OCI-LY1 (cell line): ENCODE results near the gene UTP4.

Experiments
- H2AFZ ChIP-seq: fragments of 200-600 bp; sonication (generic), shearing (Covaris generic); 2 replicates; pipeline ENCODE4 v1.6.0; 2014; ENCODE audit warnings: antibody characterized with exemption, mild to moderate bottlenecking, low read length
- H3F3A ChIP-seq: fragments of 200-600 bp; sonication (generic), shearing (Covaris generic); 2 replicates; pipeline ENCODE4 v1.6.0; 2014; ENCODE audit warnings: mild to moderate bottlenecking, antibody characterized with exemption, low read length, moderate library complexity; ENCODE audit not compliant: insufficient read depth
- H3K27ac ChIP-seq: fragments of 200-600 bp; sonication (generic); 2 replicates; pipeline ENCODE4 v1.5.1; 2014; ENCODE audit warnings: low read length, mixed run types, mild to moderate bottlenecking, low read depth; ENCODE audit not compliant: poor library complexity, severe bottlenecking
- H3K27me3 ChIP-seq: fragments of 200-600 bp; sonication (generic); 2 replicates; pipeline ENCODE4 v1.6.0; 2014; ENCODE audit warnings: antibody characterized with exemption, mild to moderate bottlenecking, low read length, moderate library complexity; ENCODE audit not compliant: insufficient read depth
- H3K36me3 ChIP-seq: fragments of 200-600 bp; sonication (generic); 2 replicates; pipeline ENCODE4 v1.6.1; 2014; ENCODE audit warnings: mild to moderate bottlenecking, antibody characterized with exemption, low read length, moderate library complexity, mixed read lengths; ENCODE audit not compliant: insufficient read depth
- H3K4me1 ChIP-seq: fragments of 200-600 bp; sonication (generic); 2 replicates; pipeline ENCODE4 v1.5.1; 2014; ENCODE audit warnings: mild to moderate bottlenecking, low read length, moderate library complexity; ENCODE audit not compliant: insufficient read depth, severe bottlenecking
- H3K4me2 ChIP-seq: fragments of 200-600 bp; sonication (generic), shearing (Covaris generic); 2 replicates; pipeline ENCODE4 v1.6.1; 2014; ENCODE audit warnings: low read length
- H3K4me3 ChIP-seq: fragments of 200-600 bp; sonication (generic); 2 replicates; pipeline ENCODE4 v1.5.1; 2014; ENCODE audit warnings: low read length, low read depth, mild to moderate bottlenecking, mixed read lengths; ENCODE audit not compliant: poor library complexity, severe bottlenecking
- H3K79me2 ChIP-seq: fragments of 200-600 bp; shearing (Covaris generic); 2 replicates; pipeline ENCODE4 v1.6.1; 2016; ENCODE audit warnings: mixed run types, low read length, mixed read lengths; ENCODE audit not compliant: insufficient read depth
- H3K9ac ChIP-seq: fragments of 200-600 bp; sonication (generic), shearing (Covaris generic); 2 replicates; pipeline ENCODE4 v1.6.1; 2014; ENCODE audit warnings: mild to moderate bottlenecking, low read length, mixed read lengths
- H3K9me2 ChIP-seq: fragments of 200-600 bp; sonication (generic), shearing (Covaris generic); 2 replicates; pipeline ENCODE4 v1.6.1; 2014; ENCODE audit warnings: low read depth, mild to moderate bottlenecking, low read length, mixed read lengths
- H3K9me3 ChIP-seq: fragments of 200-600 bp; shearing (Covaris generic); 2 replicates; pipeline ENCODE4 v1.6.1; 2014; ENCODE audit warnings: low read length, mixed read lengths
- H4K20me1 ChIP-seq: fragments of 200-600 bp; sonication (generic), shearing (Covaris generic); 2 replicates; pipeline ENCODE4 v1.6.0; 2016; ENCODE audit warnings: mild to moderate bottlenecking, low read length; ENCODE audit not compliant: insufficient read depth
- EZH2 ChIP-seq: fragments of 200-600 bp; sonication (generic), shearing (Covaris generic); IDR thresholded peaks from 2 replicates; pipeline ENCODE4 v1.8.0; 2017; ENCODE audit warnings: borderline replicate concordance, mixed run types, mild to moderate bottlenecking, antibody characterized with exemption, low read length, moderate library complexity, mixed read lengths
- TF ChIP-seq, protein P1 (sequence below): fragments of 200-600 bp; sonication (generic), shearing (Covaris generic); IDR thresholded peaks from 2 replicates; pipeline ENCODE4 v1.5.1; 2017; ENCODE audit warnings: mild to moderate bottlenecking, antibody characterized with exemption, low read length, moderate library complexity, mixed read lengths

The UTP4 gene

DNA sequence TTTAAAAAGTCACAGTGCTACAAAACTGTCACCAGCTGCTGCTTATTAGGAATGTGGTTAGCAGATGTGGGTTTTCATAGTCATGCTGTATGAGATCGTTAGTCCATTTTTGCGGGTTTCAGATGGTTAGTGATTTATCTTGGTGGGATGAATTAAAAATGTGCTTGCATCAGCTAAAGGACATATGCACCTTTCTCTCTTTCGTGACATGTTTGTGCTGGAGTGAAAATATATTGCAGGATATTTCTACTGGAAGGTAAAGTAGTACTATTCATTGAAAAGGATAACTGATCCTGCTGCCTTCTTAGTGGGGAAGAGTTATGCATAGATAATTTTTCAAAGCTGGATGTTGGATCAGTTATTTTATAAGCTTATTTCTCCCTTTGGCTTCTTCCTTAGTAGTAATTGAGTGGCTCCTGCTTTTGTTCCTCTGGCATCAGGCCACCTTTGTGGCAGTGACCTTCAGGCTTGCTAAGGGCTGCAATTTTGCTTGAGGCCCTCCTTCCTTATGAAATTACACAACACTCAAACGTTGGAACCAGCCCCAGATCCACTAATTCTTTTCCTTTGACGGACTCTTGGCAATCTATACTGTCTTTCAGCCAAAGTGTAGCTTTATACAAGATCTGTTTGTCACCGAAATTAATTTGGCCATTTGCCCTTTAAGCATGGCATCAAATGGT is 47.0 kb downstream of the UTP4 start:
- Histone ChIP-seq H2AFZ (no peak overlapping the region), H4K20me1 (no peaks in the 10 kb centered on the region), H3K9ac (no peak overlapping the region), H3K9me2 (no peaks in the 10 kb centered on the region), H3K36me3 (no peaks in the 10 kb centered on the region), H3K79me2 (no peaks in the 10 kb centered on the region), H3K27ac (no peak overlapping the region), H3K27me3 (no peaks in the 10 kb centered on the region), H3K9me3 (no peaks in the 10 kb centered on the region), H3K4me2 (no peak overlapping the region), H3F3A (no peaks in the 10 kb centered on the region), H3K4me1 (peaks cover 10% of the 10 kb centered on the region), H3K4me3 (no peak overlapping the region)
- TF ChIP-seq EZH2, result no peak
- TF ChIP-seq, protein P1, sequence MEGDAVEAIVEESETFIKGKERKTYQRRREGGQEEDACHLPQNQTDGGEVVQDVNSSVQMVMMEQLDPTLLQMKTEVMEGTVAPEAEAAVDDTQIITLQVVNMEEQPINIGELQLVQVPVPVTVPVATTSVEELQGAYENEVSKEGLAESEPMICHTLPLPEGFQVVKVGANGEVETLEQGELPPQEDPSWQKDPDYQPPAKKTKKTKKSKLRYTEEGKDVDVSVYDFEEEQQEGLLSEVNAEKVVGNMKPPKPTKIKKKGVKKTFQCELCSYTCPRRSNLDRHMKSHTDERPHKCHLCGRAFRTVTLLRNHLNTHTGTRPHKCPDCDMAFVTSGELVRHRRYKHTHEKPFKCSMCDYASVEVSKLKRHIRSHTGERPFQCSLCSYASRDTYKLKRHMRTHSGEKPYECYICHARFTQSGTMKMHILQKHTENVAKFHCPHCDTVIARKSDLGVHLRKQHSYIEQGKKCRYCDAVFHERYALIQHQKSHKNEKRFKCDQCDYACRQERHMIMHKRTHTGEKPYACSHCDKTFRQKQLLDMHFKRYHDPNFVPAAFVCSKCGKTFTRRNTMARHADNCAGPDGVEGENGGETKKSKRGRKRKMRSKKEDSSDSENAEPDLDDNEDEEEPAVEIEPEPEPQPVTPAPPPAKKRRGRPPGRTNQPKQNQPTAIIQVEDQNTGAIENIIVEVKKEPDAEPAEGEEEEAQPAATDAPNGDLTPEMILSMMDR, result no peak

DNA sequence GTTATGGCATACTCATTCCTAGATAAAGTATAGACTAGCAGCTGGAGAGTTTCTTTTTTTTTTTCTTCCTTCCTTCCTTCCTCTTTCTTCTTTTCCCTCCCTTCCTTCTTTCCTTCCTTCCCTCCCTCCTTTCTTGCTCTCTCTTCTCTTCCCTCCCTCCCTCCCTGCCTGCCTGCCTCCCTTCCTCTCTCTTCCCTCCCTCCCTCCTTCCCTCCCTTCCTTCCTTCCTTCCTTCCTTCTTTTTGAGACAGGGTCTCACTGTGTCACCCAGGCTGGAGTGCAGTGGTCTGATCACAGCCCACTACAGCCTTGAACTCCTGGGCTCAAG is 47.5 kb downstream of the UTP4 start:
- Histone ChIP-seq H3K4me3 (no peak overlapping the region), H3K27me3 (no peaks in the 10 kb centered on the region), H3K36me3 (no peaks in the 10 kb centered on the region), H3K9ac (no peak overlapping the region), H3K9me2 (no peaks in the 10 kb centered on the region), H3K79me2 (no peaks in the 10 kb centered on the region), H3K27ac (no peak overlapping the region), H3K4me1 (peaks cover 10% of the 10 kb centered on the region), H3K9me3 (no peaks in the 10 kb centered on the region), H4K20me1 (no peaks in the 10 kb centered on the region), H2AFZ (no peak overlapping the region), H3F3A (no peaks in the 10 kb centered on the region), H3K4me2 (no peak overlapping the region)
- TF ChIP-seq EZH2, result no peak
- TF ChIP-seq, protein P1, result no peak

DNA sequence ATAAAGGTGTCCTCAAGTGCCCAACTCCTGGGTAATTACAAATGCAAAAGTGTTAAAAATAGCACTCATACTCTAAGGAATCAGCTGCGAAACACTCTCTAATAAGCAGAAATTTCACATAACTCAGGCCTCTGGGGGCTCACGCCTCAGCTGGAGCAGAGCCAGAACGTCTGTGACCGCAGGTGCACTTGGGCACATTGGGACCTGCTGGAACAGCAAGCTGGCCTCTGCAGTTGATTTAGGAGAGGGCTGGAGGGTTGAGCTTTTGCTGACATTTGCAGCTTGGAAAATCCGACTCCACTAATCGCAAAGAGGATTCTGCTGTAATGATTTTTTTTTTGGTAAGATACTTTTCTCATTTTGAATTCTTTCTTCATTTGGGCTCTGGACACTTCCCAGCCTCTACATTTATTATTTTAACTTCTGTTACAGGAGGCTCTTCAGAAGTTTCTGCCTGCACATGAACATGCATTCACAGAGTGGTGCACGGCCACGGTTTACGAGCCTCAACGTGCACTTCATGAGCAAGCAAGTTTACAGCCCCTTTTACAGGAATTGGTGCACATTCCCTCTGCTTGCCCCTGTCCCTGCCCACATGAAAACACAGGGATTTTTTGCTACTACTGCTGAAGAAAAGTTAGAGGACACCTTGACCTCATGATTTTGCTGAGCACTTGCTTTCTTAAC is 50.4 kb downstream of the UTP4 start:
- Histone ChIP-seq H3K4me3 (no peak overlapping the region), H3K79me2 (no peaks in the 10 kb centered on the region), H3K4me2 (no peak overlapping the region), H3K27me3 (no peaks in the 10 kb centered on the region), H3K9me2 (no peaks in the 10 kb centered on the region), H3K27ac (peak overlapping the region; percentile 20), H3K36me3 (no peaks in the 10 kb centered on the region), H3K9ac (no peak overlapping the region), H2AFZ (no peak overlapping the region), H3F3A (peaks cover 3% of the 10 kb centered on the region; the same call in 1 of the 2 replicates), H3K4me1 (peaks cover 23% of the 10 kb centered on the region), H4K20me1 (no peaks in the 10 kb centered on the region), H3K9me3 (no peaks in the 10 kb centered on the region)
- TF ChIP-seq, protein P1, result no peak
